Retinal pigment epithelial cell (primary cell): ENCODE measurements around the gene GET3.

ENCODE experiments used
- DNase-seq: peaks from one replicate; pipeline ENCODE4 v3.0.0-alpha.2; 2010; ENCODE audit warnings: low read depth
- H3K4me3 ChIP-seq: 2 replicates; pipeline ENCODE4 v1.5.1; 2011; ENCODE audit warnings: mild to moderate bottlenecking, low read length, control low read depth, moderate library complexity
- CTCF ChIP-seq: conservative IDR thresholded peaks from 2 replicates; pipeline ENCODE4 v1.5.1; 2011; ENCODE audit warnings: low read depth, low read length, control low read depth, inconsistent platforms

Gene GET3

GRCh38 chr19:12782174-12782423, 44.8 kb downstream of the GET3 start:
- no peak for DNase-seq
- no peak for TF ChIP-seq CTCF
- H3K4me3 ChIP-seq = peak overlapping the region; percentile 49

GRCh38 chr19:12782424-12783290, 45.4 kb downstream of the GET3 start:
- no peak for DNase-seq
- H3K4me3 ChIP-seq = peak overlapping the region; percentile 49
- peak; percentile 6 for TF ChIP-seq CTCF

- no peak for DNase-seq
- peak overlapping the region; percentile 49 for H3K4me3 ChIP-seq
Measured at GRCh38 chr19:12783291-12783848, 46.1 kb downstream of the GET3 start.

GRCh38 chr19:12783849-12784393, 46.6 kb downstream of the GET3 start:
- no peak for DNase-seq
- no peak overlapping the region for H3K4me3 ChIP-seq
- TF ChIP-seq CTCF = no peak

More at GRCh38 chr19:12783291-12783848, 46.1 kb downstream of the GET3 start:
- TF ChIP-seq CTCF = no peak

GRCh38 chr19:12784394-12784870, 47.1 kb downstream of the GET3 start:
- no peak overlapping the region for H3K4me3 ChIP-seq
- no peak for TF ChIP-seq CTCF
- no peak for DNase-seq

GRCh38 chr19:12784871-12785430, 47.7 kb downstream of the GET3 start:
- no peak overlapping the region for H3K4me3 ChIP-seq
- no peak for TF ChIP-seq CTCF
- no peak for DNase-seq
